GM19351 (cell line): ENCODE measurements around the gene GFOD2.
A peak's percentile ranks its signal among the peaks of the same experiment; 100 is the strongest.

Source experiments
- ATAC-seq: cut with Tn5 transposase; IDR thresholded peaks from one replicate; pipeline ENCODE4 v1.9.1; 2021; ENCODE audit warnings: mild to moderate bottlenecking, moderate library complexity; ENCODE audit not compliant: unreplicated experiment

The GFOD2 gene

GRCh38 chr16:67660564-67661028, 58.5 kb downstream of the GFOD2 start, which contains the start of gene PARD6A:
TSS of gene PARD6A (plus strand) at chr16:67660960. CDS start at chr16:67661039, 79 bp downstream.
- peak; percentile 72 for ATAC-seq

- ATAC-seq: peak; percentile 45
Measured at GRCh38 chr16:67659675-67660563, 59.2 kb downstream of the GFOD2 start, which contains the start of gene ACD. TSS of gene ACD (minus strand) at chr16:67660260. CDS start at chr16:67660220, 40 bp downstream.

GRCh38 chr16:67658849-67659674, 60.1 kb downstream of the GFOD2 start:
- ATAC-seq: no peak

GRCh38 chr16:67657751-67658518, 61.2 kb downstream of the GFOD2 start:
- no peak for ATAC-seq

- ATAC-seq: no peak
Measured at GRCh38 chr16:67657017-67657608, 62.0 kb downstream of the GFOD2 start.

GRCh38 chr16:67656344-67657016, 62.6 kb downstream of the GFOD2 start:
- ATAC-seq: no peak

GRCh38 chr16:67655363-67655762, 63.8 kb downstream of the GFOD2 start:
- ATAC-seq: no peak

- ATAC-seq: no peak
Measured at GRCh38 chr16:67654403-67654911, 64.7 kb downstream of the GFOD2 start.

- no peak for ATAC-seq
Measured at GRCh38 chr16:67653789-67654402, 65.2 kb downstream of the GFOD2 start.

- ATAC-seq: no peak
Measured at GRCh38 chr16:67653128-67653788, 65.9 kb downstream of the GFOD2 start.

- no peak for ATAC-seq
Measured at GRCh38 chr16:67652578-67653127, 66.5 kb downstream of the GFOD2 start.

- no peak for ATAC-seq
Measured at GRCh38 chr16:67651847-67652246, 67.3 kb downstream of the GFOD2 start.

GRCh38 chr16:67651039-67651438, 68.1 kb downstream of the GFOD2 start:
- no peak for ATAC-seq

GRCh38 chr16:67650023-67650422, 69.1 kb downstream of the GFOD2 start:
- ATAC-seq: no peak

GRCh38 chr16:67649494-67649931, 69.6 kb downstream of the GFOD2 start:
- no peak for ATAC-seq

GRCh38 chr16:67648764-67649407, 70.2 kb downstream of the GFOD2 start:
- ATAC-seq: no peak

GRCh38 chr16:67648088-67648763, 70.9 kb downstream of the GFOD2 start:
- ATAC-seq: no peak
